Measurements from ENCODE around the gene PPP6R2.

PPP6R2 gene

DNA sequence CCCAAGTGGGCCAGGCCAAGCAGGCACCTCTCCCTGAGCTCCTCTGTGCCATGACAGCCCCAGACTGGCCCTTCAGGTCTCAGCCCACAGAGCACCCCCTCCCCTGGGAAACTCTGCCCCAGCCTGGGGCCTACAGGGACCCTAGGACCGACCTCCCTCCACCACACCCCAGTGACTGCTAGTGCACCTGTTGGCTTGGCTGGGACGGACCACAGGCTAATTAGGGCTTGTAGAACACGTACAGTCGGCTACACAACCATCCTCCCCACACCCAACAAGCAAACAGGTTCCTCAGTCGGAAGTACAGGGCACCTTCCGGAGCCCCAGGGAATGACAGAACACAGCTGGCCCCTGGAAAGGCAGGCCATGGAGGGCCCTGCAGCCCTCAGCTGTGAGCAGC, 127.4 kb downstream of the PPP6R2 start:
- no peak for DNase-seq (ENCODE audit: low read depth, low spot score)
- in situ Hi-C loops (cut with HindIII; ENCODE audit: low sequenced_read_pairs): no loop called here
- no peak overlapping the region for H3K4me3 ChIP-seq (ENCODE audit: low read depth, low read length)
- TF ChIP-seq CTCF (IDR thresholded peaks at IDR 0.05; ENCODE audit: low read depth, low read length): no peak

DNA sequence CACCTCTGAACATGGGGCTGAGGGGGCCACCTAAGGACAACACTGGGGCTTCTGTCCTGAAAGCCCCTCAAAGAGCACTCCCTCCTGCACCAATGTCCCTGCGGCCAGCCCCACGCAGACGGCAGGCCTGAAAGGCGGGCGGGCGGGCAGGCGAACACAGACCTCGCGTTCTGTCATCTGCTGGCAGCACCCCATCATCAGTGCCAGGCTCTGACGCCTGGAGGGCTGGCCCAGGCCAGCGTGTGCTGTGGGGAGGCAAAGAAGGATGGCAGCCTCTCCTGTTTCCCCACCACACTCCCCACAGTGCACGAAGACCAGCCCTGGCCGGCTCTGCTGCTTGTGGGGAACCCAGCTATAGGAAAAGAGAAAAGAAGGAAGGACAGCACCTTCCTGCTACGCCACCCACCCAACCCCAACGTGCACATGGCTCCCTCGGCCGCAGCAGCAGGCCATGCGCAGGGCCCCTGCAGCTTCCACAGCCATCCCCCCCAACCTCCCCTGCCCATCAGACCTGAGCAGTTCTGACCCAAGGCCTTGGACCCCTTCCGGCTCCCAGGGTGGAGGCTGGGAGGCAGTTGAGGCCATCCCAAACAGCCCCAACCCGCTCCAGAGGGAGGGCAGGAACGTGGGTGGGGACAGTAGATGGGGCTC, 128.2 kb downstream of the PPP6R2 start:
- no peak for TF ChIP-seq CTCF (IDR thresholded peaks at IDR 0.05; ENCODE audit: low read depth, low read length)
- no peak for DNase-seq (ENCODE audit: low read depth, low spot score)
- in situ Hi-C loops (cut with HindIII; ENCODE audit: low sequenced_read_pairs): no loop called here
- no peak overlapping the region for H3K4me3 ChIP-seq (ENCODE audit: low read depth, low read length)

- no peak for TF ChIP-seq CTCF (IDR thresholded peaks at IDR 0.05; ENCODE audit: low read depth, low read length)
- in situ Hi-C loops (cut with HindIII; ENCODE audit: low sequenced_read_pairs): no loop called here
- no peak for DNase-seq (ENCODE audit: low read depth, low spot score)
- H3K4me3 ChIP-seq (ENCODE audit: low read depth, low read length): no peak overlapping the region
Measured at GRCh38 chr22:50471962-50472361, 128.8 kb downstream of the PPP6R2 start.

DNA sequence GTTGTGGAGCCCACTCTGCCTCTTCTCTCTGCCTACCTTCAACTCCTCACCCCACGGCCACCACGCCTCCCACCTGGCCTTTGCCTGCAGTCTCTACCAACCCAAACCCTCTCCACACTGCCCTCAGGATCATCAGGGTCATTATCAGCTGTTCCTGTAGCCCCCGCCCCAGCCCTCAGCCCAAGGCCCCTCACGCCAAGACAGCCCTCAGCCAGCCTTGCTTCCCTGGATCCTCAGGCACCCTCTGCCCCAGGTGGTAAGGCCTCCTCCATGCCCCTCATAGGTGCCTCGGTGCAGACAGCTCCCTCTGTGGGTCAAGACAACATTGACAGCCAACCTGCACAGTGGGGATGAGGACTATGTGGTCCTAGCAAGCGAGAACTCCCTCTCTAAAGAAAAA, 130.0 kb downstream of the PPP6R2 start:
- DNase-seq (ENCODE audit: low read depth, low spot score): no peak
- peak; percentile 25 for TF ChIP-seq CTCF (IDR thresholded peaks at IDR 0.05; ENCODE audit: low read depth, low read length)
- H3K4me3 ChIP-seq (ENCODE audit: low read depth, low read length): no peak overlapping the region
- in situ Hi-C loops (cut with HindIII; ENCODE audit: low sequenced_read_pairs): no loop called here

DNA sequence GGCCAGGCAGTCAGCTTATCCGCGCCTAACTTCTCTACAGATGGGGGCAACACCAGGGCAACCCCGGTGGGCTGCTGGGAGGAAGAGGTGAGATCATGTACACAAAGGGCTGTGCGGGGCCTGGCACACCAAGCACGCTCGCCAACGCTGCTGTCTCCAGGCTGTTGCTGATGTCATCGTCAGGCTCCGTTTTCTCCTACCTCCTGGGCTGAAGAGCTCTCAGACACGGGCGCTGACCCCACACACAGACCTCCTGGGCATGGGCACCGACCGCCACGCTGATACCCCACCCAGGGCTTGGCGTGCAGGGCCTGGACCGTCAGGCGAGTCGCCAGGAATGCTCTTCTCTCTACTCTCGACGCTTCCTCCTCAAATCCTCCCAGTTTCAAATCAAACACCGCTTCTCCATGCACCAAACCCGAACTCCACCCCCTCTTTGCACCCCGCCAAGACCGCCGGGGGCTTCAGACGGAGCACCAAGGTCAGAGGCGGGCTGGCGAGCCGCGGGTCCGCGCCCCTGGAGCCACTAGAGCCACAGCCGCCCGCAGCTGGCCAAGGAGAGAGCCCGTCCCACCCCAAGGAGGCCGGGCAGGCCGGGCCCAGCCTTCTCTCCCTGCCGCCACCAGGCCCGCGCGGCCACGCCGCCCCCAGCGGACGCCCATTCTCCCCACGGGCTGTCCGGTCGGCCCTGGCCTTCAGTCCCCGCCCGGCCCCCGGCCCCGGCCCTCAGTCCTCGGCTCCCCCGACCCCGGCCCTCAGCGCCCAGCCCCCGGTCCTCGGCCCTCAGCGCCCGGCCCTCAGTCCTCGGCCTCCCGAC, 130.9 kb downstream of the PPP6R2 start:
- DNase-seq (ENCODE audit: low read depth, low spot score): peak; percentile 49
- in situ Hi-C loops (cut with HindIII; ENCODE audit: low sequenced_read_pairs): no loop called here
- H3K4me3 ChIP-seq (ENCODE audit: low read depth, low read length): peak overlapping the region; percentile 57
- no peak for TF ChIP-seq CTCF (IDR thresholded peaks at IDR 0.05; ENCODE audit: low read depth, low read length)

GRCh38 chr22:50474710-50475651, 131.9 kb downstream of the PPP6R2 start, which contains the start of gene SBF1:
Gene SBF1, minus strand, starts transcription at chr22:50475035. Its CDS starts 195 bp downstream, at chr22:50474840.
- TF ChIP-seq CTCF (IDR thresholded peaks at IDR 0.05; ENCODE audit: low read depth, low read length): no peak
- in situ Hi-C loops (cut with HindIII; ENCODE audit: low sequenced_read_pairs): no loop called here

More at GRCh38 chr22:50474710-50475651, 131.9 kb downstream of the PPP6R2 start, which contains the start of gene SBF1:
- H3K4me3 ChIP-seq (ENCODE audit: low read depth, low read length): peak within 1 kb of the TSS; percentile 57
- peak; percentile 85 for DNase-seq (ENCODE audit: low read depth, low spot score)
